NB4 (cell line): ENCODE measurements around the gene ZBTB33.

ENCODE experiments used
- DNase-seq: peaks from one replicate; pipeline ENCODE4 v3.0.0; 2010; ENCODE audit warnings: low read depth
- H3K4me3 ChIP-seq: one replicate; pipeline ENCODE4 v1.5.1; 2011; ENCODE audit warnings: mild to moderate bottlenecking, low read depth, low read length, moderate library complexity
- CTCF ChIP-seq: IDR thresholded peaks from one replicate; pipeline ENCODE4 v1.5.1; 2012; ENCODE audit warnings: low read depth, low read length
- MAX ChIP-seq: IDR thresholded peaks from 2 replicates; pipeline ENCODE4 v1.6.1; 2011; ENCODE audit warnings: low read depth, low read length
- MYC ChIP-seq: IDR thresholded peaks from 2 replicates; pipeline ENCODE4 v1.6.1; 2011; ENCODE audit warnings: low read depth, low read length
- POLR2A ChIP-seq: IDR thresholded peaks from 2 replicates; pipeline ENCODE4 v1.6.1; 2011; ENCODE audit warnings: mild to moderate bottlenecking; ENCODE audit not compliant: insufficient read length; ENCODE audit errors: extremely low read depth

ZBTB33 gene

GRCh38 chrX:120213438-120214265 is 37.0 kb upstream of the ZBTB33 start:
- H3K4me3 ChIP-seq = no peak overlapping the region
- no peak for TF ChIP-seq MAX
- no peak for TF ChIP-seq MYC
- peak; percentile 74 for TF ChIP-seq CTCF
- TF ChIP-seq POLR2A = no peak
- peak; percentile 71 for DNase-seq

GRCh38 chrX:120223374-120223773 is 27.2 kb upstream of the ZBTB33 start:
- no peak for DNase-seq
- TF ChIP-seq MYC (no peak), CTCF (no peak), POLR2A (no peak), MAX (no peak)
- H3K4me3 ChIP-seq = no peak overlapping the region

GRCh38 chrX:120224388-120224787 is 26.2 kb upstream of the ZBTB33 start:
- TF ChIP-seq POLR2A (no peak), CTCF (no peak), MAX (no peak), MYC (no peak)
- no peak for DNase-seq
- no peak overlapping the region for H3K4me3 ChIP-seq

GRCh38 chrX:120228187-120228908 is 22.3 kb upstream of the ZBTB33 start:
- H3K4me3 ChIP-seq = no peak overlapping the region
- no peak for DNase-seq
- no peak for TF ChIP-seq MAX
- TF ChIP-seq POLR2A = no peak
- TF ChIP-seq CTCF = no peak
- no peak for TF ChIP-seq MYC

GRCh38 chrX:120235284-120235683 is 15.3 kb upstream of the ZBTB33 start:
- no peak overlapping the region for H3K4me3 ChIP-seq
- DNase-seq = no peak
- TF ChIP-seq POLR2A = no peak
- no peak for TF ChIP-seq MAX
- TF ChIP-seq CTCF = no peak
- TF ChIP-seq MYC = no peak
